Anterior cingulate cortex (tissue), 58 donors: ENCODE measurements around the gene GRIK2.

Experiments used
- DNase-seq, 58 donors: peaks; one replicate each; lab custom pipeline; 2025; lab: John Stamatoyannopoulos, UW

Gene GRIK2

GRCh38 chr6:101840100-101840499 lies 446.6 kb downstream of the GRIK2 start:
- DNase-seq: no peak

- no peak for DNase-seq
Observed at GRCh38 chr6:101845172-101845571, 451.7 kb downstream of the GRIK2 start.

GRCh38 chr6:101845621-101846020 lies 452.1 kb downstream of the GRIK2 start:
- DNase-seq: no peak

- no peak for DNase-seq
Observed at GRCh38 chr6:101847690-101848089, 454.2 kb downstream of the GRIK2 start.

- no peak for DNase-seq
Observed at GRCh38 chr6:101851911-101852310, 458.4 kb downstream of the GRIK2 start.

GRCh38 chr6:101853231-101854085 lies 459.9 kb downstream of the GRIK2 start:
- DNase-seq: no peak

- no peak for DNase-seq
Observed at GRCh38 chr6:101876431-101876830, 482.9 kb downstream of the GRIK2 start.

GRCh38 chr6:101878554-101879276 lies 485.2 kb downstream of the GRIK2 start:
- DNase-seq: no peak

- DNase-seq: no peak
Observed at GRCh38 chr6:101879782-101880181, 486.3 kb downstream of the GRIK2 start.

- no peak for DNase-seq
Observed at GRCh38 chr6:101883505-101883904, 490.0 kb downstream of the GRIK2 start.

- DNase-seq: no peak
Observed at GRCh38 chr6:101887532-101887931, 494.0 kb downstream of the GRIK2 start.

GRCh38 chr6:101907356-101908217 lies 514.1 kb downstream of the GRIK2 start:
- no peak for DNase-seq

- no peak for DNase-seq
Observed at GRCh38 chr6:101909366-101909765, 515.9 kb downstream of the GRIK2 start.

- no peak for DNase-seq
Observed at GRCh38 chr6:101912311-101912710, 518.8 kb downstream of the GRIK2 start.

GRCh38 chr6:101918471-101918870 lies 525.0 kb downstream of the GRIK2 start:
- no peak for DNase-seq

- DNase-seq: no peak
Observed at GRCh38 chr6:101921829-101922450, 528.4 kb downstream of the GRIK2 start.

- DNase-seq: no peak
Observed at GRCh38 chr6:101926149-101926925, 532.8 kb downstream of the GRIK2 start.

- DNase-seq: no peak
Observed at GRCh38 chr6:101931766-101932165, 538.3 kb downstream of the GRIK2 start.

- DNase-seq: no peak
Observed at GRCh38 chr6:101932704-101933103, 539.2 kb downstream of the GRIK2 start.

- DNase-seq: no peak
Observed at GRCh38 chr6:101935732-101936131, 542.2 kb downstream of the GRIK2 start.
